A549 (cell line): Measurements from ENCODE around the gene LIN28A. TPM values are rescaled to one million over a fixed set of nuclear protein-coding genes. Genes with fewer than 3 reads are reported as not detected.

Experiments
- ATAC-seq, 2 experiments: fragments of 200-7000 bp in 1 of 2; fragments of >200 bp in 1 of 2; cut with Nextera tagmentation in 1 of 2; cut with Tn5 transposase in 1 of 2; 3 replicates each; pipeline versions ENCODE4 v1.8.0 to v1.9.1; 2018 to 2020; ENCODE audit warnings: mild to moderate bottlenecking in 1 of 2, moderate library complexity in 1 of 2
- CTCF ChIA-PET: fragments of 300-600 bp; sonication (Branson Sonifier 250); formaldehyde crosslinking; extraction: SDS; loops from one replicate; lab custom pipeline; 2021; ENCODE audit warnings: antibody characterized with exemption, inconsistent platforms; lab: Yijun Ruan, JAX
- POLR2A ChIA-PET: fragments of 350-600 bp; formaldehyde crosslinking; extraction: SDS; loops from one replicate; lab custom pipeline; 2021; ENCODE audit warnings: antibody characterized with exemption, inconsistent platforms; lab: Yijun Ruan, JAX
- DNase-seq, 2 experiments: peaks; one replicate each; pipeline versions ENCODE4 v3.0.0 to v3.0.0-alpha.2; 2011 to 2016; ENCODE audit warnings: low read depth in 1 of 2, low spot score in 1 of 2
- FAIRE-seq: peaks from 2 replicates; lab custom pipeline; 2011; peaks lifted over from hg19 to GRCh38; lab: Jason Lieb, UNC
- H3K27ac ChIP-seq, 2 experiments: fragments of >200 bp; sonication (Bioruptor Twin); formaldehyde crosslinking; 3 replicates each; pipeline ENCODE4 v1.5.1; 2016 to 2017
- H3K4me1 ChIP-seq: fragments of >200 bp; sonication (Bioruptor Twin); formaldehyde crosslinking; 3 replicates; pipeline ENCODE4 v1.6.1; 2016
- H3K4me2 ChIP-seq: fragments of >200 bp; sonication (Bioruptor Twin); formaldehyde crosslinking; 3 replicates; pipeline ENCODE4 v1.6.1; 2016
- H3K4me3 ChIP-seq: fragments of >200 bp; sonication (Bioruptor Twin); formaldehyde crosslinking; 3 replicates; pipeline ENCODE4 v1.5.1; 2016
- H3K9me3 ChIP-seq: fragments of >200 bp; sonication (Bioruptor Twin); formaldehyde crosslinking; 3 replicates; pipeline ENCODE4 v1.6.1; 2016
- CBX2 ChIP-seq: fragments of 200-600 bp; sonication (generic); IDR thresholded peaks from 2 replicates; pipeline ENCODE4 v1.6.1; 2016; ENCODE audit warnings: low read depth, mild to moderate bottlenecking, borderline replicate concordance
- CEBPB ChIP-seq, 2 experiments: fragments of >200 bp in 1 of 2; sonication (Bioruptor Twin) in 1 of 2; formaldehyde crosslinking in 1 of 2; IDR thresholded peaks; 2 replicates each; pipeline ENCODE4 v1.6.1; 2012 to 2016
- CHD2 ChIP-seq: fragments of 150-350 bp; IDR thresholded peaks from 2 replicates; pipeline ENCODE4 v1.6.1; 2014; ENCODE audit warnings: low read length; ENCODE audit not compliant: partially characterized antibody
- EHF ChIP-seq: fragments of 250-450 bp; sonication (Bioruptor Pico); IDR thresholded peaks from 2 replicates; pipeline ENCODE4 v1.5.0; 2020; ENCODE audit warnings: mild to moderate bottlenecking
- EHMT2 ChIP-seq: fragments of 200-600 bp; sonication (generic); IDR thresholded peaks from 2 replicates; pipeline ENCODE4 v1.6.1; 2016; ENCODE audit warnings: antibody characterized with exemption, low read depth, mild to moderate bottlenecking, moderate library complexity
- EP300 ChIP-seq, 2 experiments: fragments of >200 bp; sonication (Bioruptor Twin); formaldehyde crosslinking; IDR thresholded peaks; 2 replicates in 1 of 2; 3 replicates in 1 of 2; pipeline ENCODE4 v1.6.1; 2016 to 2017
- ESRRA ChIP-seq: fragments of 150-350 bp; IDR thresholded peaks from 2 replicates; pipeline ENCODE4 v1.6.1; 2014; ENCODE audit warnings: mild to moderate bottlenecking, low read length, borderline replicate concordance
- FOSL2 ChIP-seq, 2 experiments: fragments of 450-650 bp in 1 of 2; fragments of >200 bp in 1 of 2; sonication (Bioruptor Twin) in 1 of 2; formaldehyde crosslinking; IDR thresholded peaks; 2 replicates each; pipeline versions ENCODE4 v1.5.0 to v1.6.1; 2016 to 2020; ENCODE audit warnings: mild to moderate bottlenecking in 1 of 2, moderate library complexity in 1 of 2
- GATA3 ChIP-seq: IDR thresholded peaks from 2 replicates; pipeline ENCODE4 v1.6.1; 2012; ENCODE audit warnings: borderline replicate concordance
- HDAC2 ChIP-seq: fragments of 200-600 bp; sonication (generic); IDR thresholded peaks from 2 replicates; pipeline ENCODE4 v1.6.1; 2016
- HOXA7 ChIP-seq: fragments of 250-450 bp; sonication (Bioruptor Pico); IDR thresholded peaks from 2 replicates; pipeline ENCODE4 v1.5.0; 2020; ENCODE audit warnings: mild to moderate bottlenecking, moderate library complexity
- HOXB5 ChIP-seq: fragments of 250-450 bp; sonication (Bioruptor Pico); IDR thresholded peaks from 2 replicates; pipeline ENCODE4 v1.5.0; 2020; ENCODE audit warnings: mild to moderate bottlenecking, moderate library complexity
- JUN ChIP-seq, 2 experiments: fragments of >200 bp; sonication (Bioruptor Twin); formaldehyde crosslinking; IDR thresholded peaks; 2 replicates in 1 of 2; 3 replicates in 1 of 2; pipeline ENCODE4 v1.6.1; 2016 to 2017
- JUNB ChIP-seq: fragments of >200 bp; sonication (Bioruptor Twin); formaldehyde crosslinking; IDR thresholded peaks from 2 replicates; pipeline ENCODE4 v1.6.1; 2016
- KDM5A ChIP-seq: fragments of 200-600 bp; sonication (generic); IDR thresholded peaks from 2 replicates; pipeline ENCODE4 v1.6.1; 2016; ENCODE audit warnings: antibody characterized with exemption, mild to moderate bottlenecking
- MAZ ChIP-seq: fragments of 150-350 bp; IDR thresholded peaks from 2 replicates; pipeline ENCODE4 v1.6.1; 2014; ENCODE audit warnings: antibody characterized with exemption, low read depth, low read length, borderline replicate concordance
- MYC ChIP-seq: IDR thresholded peaks from 2 replicates; pipeline ENCODE4 v1.6.1; 2012; ENCODE audit warnings: mild to moderate bottlenecking, inconsistent platforms, low read length, improper control_type of control experiment, borderline replicate concordance
- NFE2L2 ChIP-seq: fragments of 150-350 bp; conservative IDR thresholded peaks from 2 replicates; pipeline ENCODE4 v1.6.1; 2014; ENCODE audit warnings: low read length
- PHF8 ChIP-seq: fragments of 200-600 bp; sonication (generic); IDR thresholded peaks from 2 replicates; pipeline ENCODE4 v1.6.1; 2016; ENCODE audit warnings: low read depth, mild to moderate bottlenecking, antibody characterized with exemption, moderate library complexity, borderline replicate concordance
- POLR2A ChIP-seq: IDR thresholded peaks from 2 replicates; pipeline ENCODE4 v1.6.1; 2012; ENCODE audit warnings: mild to moderate bottlenecking, low read length
- POLR2AphosphoS2 ChIP-seq: conservative IDR thresholded peaks from 2 replicates; pipeline ENCODE4 v1.6.1; 2012; ENCODE audit warnings: low read length, improper control_type of control experiment, inconsistent platforms
- RNF2 ChIP-seq: fragments of 200-600 bp; sonication (generic); IDR thresholded peaks from 2 replicates; pipeline ENCODE4 v1.6.1; 2016; ENCODE audit warnings: low read depth, mild to moderate bottlenecking, antibody characterized with exemption, moderate library complexity, borderline replicate concordance
- SMC3 ChIP-seq: fragments of >200 bp; sonication (Bioruptor Twin); formaldehyde crosslinking; IDR thresholded peaks from 3 replicates; pipeline ENCODE4 v1.6.1; 2018; ENCODE audit warnings: inconsistent platforms
- TFCP2L1 ChIP-seq: fragments of 250-450 bp; sonication (Bioruptor Pico); IDR thresholded peaks from 2 replicates; pipeline ENCODE4 v1.5.0; 2021; ENCODE audit warnings: mild to moderate bottlenecking
- ZC3H11A ChIP-seq: fragments of 450-650 bp; IDR thresholded peaks from 2 replicates; pipeline ENCODE4 v1.6.1; 2014; ENCODE audit warnings: antibody characterized with exemption, mild to moderate bottlenecking
- ZFP36 ChIP-seq: fragments of 450-650 bp; IDR thresholded peaks from 2 replicates; pipeline ENCODE4 v1.6.1; 2014; ENCODE audit warnings: borderline replicate concordance; ENCODE audit not compliant: partially characterized antibody
- ZNF302 ChIP-seq: fragments of 250-450 bp; sonication (Bioruptor Pico); IDR thresholded peaks from 2 replicates; pipeline ENCODE4 v1.9.0; 2021; ENCODE audit warnings: inconsistent platforms, mild to moderate bottlenecking, moderate library complexity
- ZSCAN20 ChIP-seq: fragments of 250-450 bp; sonication (Bioruptor Pico); IDR thresholded peaks from 2 replicates; pipeline ENCODE4 v1.8.0; 2022; ENCODE audit warnings: mild to moderate bottlenecking, moderate library complexity
- WGBS: methylation state at CpG from one replicate; pipeline ENCODE4 v1.1.6; 2017; ENCODE audit errors: missing lambda C conversion rate; 5-methylcytosine and 5-hydroxymethylcytosine counted together
- polyA plus RNA-seq, 4 experiments: library from polyadenylated mRNA; depleted of rRNA in 3 of 4; stranded (reverse); fragments of >200 nt; fragmentation: RNase III in 1 of 4; extraction: RNeasy Plus Mini Kit Qiagen cat#74134 plus additional on column Dnase treatment in 1 of 4; gene quantifications; 2 replicates in 3 of 4; 3 replicates in 1 of 4; pipeline ENCODE4 v1.2.3, GENCODE V29; 2011 to 2017
- TF ChIP-seq, protein P1 (sequence below): IDR thresholded peaks from 2 replicates; pipeline ENCODE4 v1.6.1; 2012
- TF ChIP-seq, protein P2 (sequence below): fragments of 150-350 bp; IDR thresholded peaks from 2 replicates; pipeline ENCODE4 v1.6.1; 2014; ENCODE audit warnings: low read depth, mild to moderate bottlenecking, low read length
- TF ChIP-seq, protein P3 (sequence below): IDR thresholded peaks from 2 replicates; pipeline ENCODE4 v1.6.1; 2012
- TF ChIP-seq, protein P4 (sequence below): IDR thresholded peaks from 2 replicates; pipeline ENCODE4 v1.6.1; 2012; ENCODE audit warnings: low read depth, borderline replicate concordance

LIN28A gene
- polyA plus RNA-seq, 2 of the 4 experiments (the other 2 are of a cell fraction), result 0.03 to 0.04 TPM

DNA sequence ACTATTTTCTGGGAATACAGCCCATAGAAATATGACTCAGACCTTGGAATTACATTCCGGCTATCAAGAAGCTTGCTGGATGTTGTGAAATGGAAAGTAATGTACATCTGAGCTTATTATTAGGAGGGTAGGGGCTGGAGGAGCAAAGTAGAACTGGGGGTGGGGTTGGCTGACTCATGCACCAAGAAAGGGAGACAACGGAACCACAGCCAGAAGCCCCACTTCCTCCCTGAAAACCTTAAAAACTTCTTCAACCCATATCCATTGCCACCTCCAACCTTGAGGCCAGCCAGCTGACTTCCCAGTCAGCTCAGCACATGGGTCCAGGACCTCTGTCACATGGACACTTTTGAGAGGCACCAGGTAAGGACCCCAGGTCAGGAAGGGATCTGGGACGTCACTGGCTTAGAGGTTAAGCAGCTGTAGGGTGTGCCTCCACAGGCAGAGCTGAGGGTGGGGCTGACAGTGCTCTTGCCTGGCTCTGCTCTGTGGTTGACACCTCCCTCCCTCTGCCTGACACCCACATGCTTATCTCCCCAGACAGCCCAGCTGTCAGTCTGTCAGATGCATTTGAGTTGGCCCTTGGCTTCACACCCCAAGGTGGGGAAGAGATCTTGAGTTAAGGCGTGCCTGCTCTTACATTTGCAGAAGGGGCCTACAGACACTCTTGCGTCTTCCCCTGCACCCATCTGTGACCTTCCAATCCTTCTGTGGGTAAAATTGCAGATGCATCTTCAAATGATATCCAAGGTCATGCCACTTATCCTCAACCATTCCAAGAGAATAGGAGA, 32.3 kb upstream of the LIN28A start:
- WGBS, result 50% methylated on average over 4 of the region's 5 CpGs
- no peaks in the 10 kb centered on the region for H3K9me3 ChIP-seq
- peak; percentile 89 to 90 for ATAC-seq
- ChIA-PET CTCF (interaction anchor here (0.9 to 8.1 kb wide), 9 partner anchors 10 to 145 kb away, joined by 3 to 85 read pairs (median 6); partner anchors contain the start of gene CEP85), POLR2A (interaction anchor here (0.6 kb wide), 1 partner anchor 92 kb away, joined by 3 read pairs; no protein-coding TSS in a partner anchor)
- H3K4me2 ChIP-seq, result peak overlapping the region; percentile 60
- peaks cover 16% of the 10 kb centered on the region for H3K4me1 ChIP-seq
- no peak for FAIRE-seq
- no peak for TF ChIP-seq HOXA7 (CRISPR knock-in tag)
- peak; percentile 14 to 17; a peak in 2 of 5 replicates for TF ChIP-seq EP300 (IDR thresholded peaks at IDR 0.05)
- no peak for TF ChIP-seq CBX2
- TF ChIP-seq ZFP36, result no peak
- TF ChIP-seq EHF (CRISPR knock-in tag), result no peak
- no peak for TF ChIP-seq HDAC2
- TF ChIP-seq KDM5A, result no peak
- peak; percentile 45 to 83; a peak in 3 of 4 replicates for TF ChIP-seq CEBPB (IDR thresholded peaks at IDR 0.05)
- no peak for TF ChIP-seq MYC
- TF ChIP-seq PHF8, result no peak
- TF ChIP-seq, protein P1, sequence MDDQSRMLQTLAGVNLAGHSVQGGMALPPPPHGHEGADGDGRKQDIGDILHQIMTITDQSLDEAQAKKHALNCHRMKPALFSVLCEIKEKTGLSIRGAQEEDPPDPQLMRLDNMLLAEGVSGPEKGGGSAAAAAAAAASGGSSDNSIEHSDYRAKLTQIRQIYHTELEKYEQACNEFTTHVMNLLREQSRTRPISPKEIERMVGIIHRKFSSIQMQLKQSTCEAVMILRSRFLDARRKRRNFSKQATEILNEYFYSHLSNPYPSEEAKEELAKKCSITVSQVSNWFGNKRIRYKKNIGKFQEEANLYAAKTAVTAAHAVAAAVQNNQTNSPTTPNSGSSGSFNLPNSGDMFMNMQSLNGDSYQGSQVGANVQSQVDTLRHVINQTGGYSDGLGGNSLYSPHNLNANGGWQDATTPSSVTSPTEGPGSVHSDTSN, result no peak
- TF ChIP-seq, protein P2, sequence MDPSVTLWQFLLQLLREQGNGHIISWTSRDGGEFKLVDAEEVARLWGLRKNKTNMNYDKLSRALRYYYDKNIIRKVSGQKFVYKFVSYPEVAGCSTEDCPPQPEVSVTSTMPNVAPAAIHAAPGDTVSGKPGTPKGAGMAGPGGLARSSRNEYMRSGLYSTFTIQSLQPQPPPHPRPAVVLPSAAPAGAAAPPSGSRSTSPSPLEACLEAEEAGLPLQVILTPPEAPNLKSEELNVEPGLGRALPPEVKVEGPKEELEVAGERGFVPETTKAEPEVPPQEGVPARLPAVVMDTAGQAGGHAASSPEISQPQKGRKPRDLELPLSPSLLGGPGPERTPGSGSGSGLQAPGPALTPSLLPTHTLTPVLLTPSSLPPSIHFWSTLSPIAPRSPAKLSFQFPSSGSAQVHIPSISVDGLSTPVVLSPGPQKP, result no peak
- TF ChIP-seq RNF2, result no peak
- TF ChIP-seq MAZ, result no peak
- no peak for TF ChIP-seq ZNF302 (CRISPR knock-in tag)
- TF ChIP-seq ESRRA, result no peak
- TF ChIP-seq HOXB5 (CRISPR knock-in tag), result no peak
- TF ChIP-seq POLR2A, result no peak
- no peak for TF ChIP-seq ZSCAN20 (CRISPR knock-in tag)
- no peak for TF ChIP-seq EHMT2
- peak; percentile 69 for TF ChIP-seq FOSL2 (IDR thresholded peaks at IDR 0.05)
- TF ChIP-seq FOSL2 (CRISPR knock-in tag; IDR thresholded peaks at IDR 0.05), result peak; percentile 81
- TF ChIP-seq, protein P3, sequence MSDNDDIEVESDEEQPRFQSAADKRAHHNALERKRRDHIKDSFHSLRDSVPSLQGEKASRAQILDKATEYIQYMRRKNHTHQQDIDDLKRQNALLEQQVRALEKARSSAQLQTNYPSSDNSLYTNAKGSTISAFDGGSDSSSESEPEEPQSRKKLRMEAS, result peak; percentile 22; the same call in 1 of the 2 replicates
- no peak for TF ChIP-seq NFE2L2
- no peak for TF ChIP-seq CHD2
- TF ChIP-seq POLR2AphosphoS2, result no peak
- TF ChIP-seq ZC3H11A, result no peak
- TF ChIP-seq, protein P4, sequence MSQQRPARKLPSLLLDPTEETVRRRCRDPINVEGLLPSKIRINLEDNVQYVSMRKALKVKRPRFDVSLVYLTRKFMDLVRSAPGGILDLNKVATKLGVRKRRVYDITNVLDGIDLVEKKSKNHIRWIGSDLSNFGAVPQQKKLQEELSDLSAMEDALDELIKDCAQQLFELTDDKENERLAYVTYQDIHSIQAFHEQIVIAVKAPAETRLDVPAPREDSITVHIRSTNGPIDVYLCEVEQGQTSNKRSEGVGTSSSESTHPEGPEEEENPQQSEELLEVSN, result no peak
- peak; percentile 44; the same call in 1 of the 2 replicates for TF ChIP-seq GATA3
- TF ChIP-seq JUNB, result peak; percentile 74
- no peak for TF ChIP-seq TFCP2L1 (CRISPR knock-in tag)
- TF ChIP-seq SMC3, result no peak
- peak in 1 of 2 experiments; percentile 28; a peak in 1 of 5 replicates for TF ChIP-seq JUN (IDR thresholded peaks at IDR 0.05)
- H3K27ac ChIP-seq, result peak overlapping the region; percentile 58 to 87
- H3K4me3 ChIP-seq, result no peak overlapping the region
- peak; percentile 64 to 74 for DNase-seq
